Loucy (cell line): ENCODE results near the gene CYP4F2.

ENCODE experiments used
- H2AFZ ChIP-seq: fragments of 200-600 bp; sonication (generic); 2 replicates; pipeline ENCODE4 v1.6.0; 2016; ENCODE audit warnings: antibody characterized with exemption, mild to moderate bottlenecking, low read length, moderate library complexity
- H3F3A ChIP-seq: fragments of 200-600 bp; 2 replicates; pipeline ENCODE4 v1.6.0; 2016; ENCODE audit warnings: antibody characterized with exemption, low read depth, mild to moderate bottlenecking
- H3K27me3 ChIP-seq: fragments of 200-600 bp; sonication (generic); 2 replicates; pipeline ENCODE4 v1.6.1; 2014; ENCODE audit warnings: low read length, mild to moderate bottlenecking; ENCODE audit not compliant: insufficient read depth, poor library complexity, severe bottlenecking
- H3K36me3 ChIP-seq: fragments of 200-600 bp; sonication (generic); 2 replicates; pipeline ENCODE4 v1.6.1; 2016; ENCODE audit warnings: low read length; ENCODE audit not compliant: insufficient read depth
- H3K4me1 ChIP-seq: fragments of 200-600 bp; sonication (generic); 2 replicates; pipeline ENCODE4 v1.5.1; 2014; ENCODE audit warnings: low read length, mild to moderate bottlenecking; ENCODE audit not compliant: insufficient read depth, poor library complexity, severe bottlenecking
- H3K4me2 ChIP-seq: fragments of 200-600 bp; sonication (generic); 2 replicates; pipeline ENCODE4 v1.6.0; 2014; ENCODE audit warnings: antibody characterized with exemption, low read length, low read depth, mild to moderate bottlenecking; ENCODE audit not compliant: poor library complexity, severe bottlenecking
- H3K4me3 ChIP-seq: fragments of 200-600 bp; sonication (generic); 2 replicates; pipeline ENCODE4 v1.5.1; 2014; ENCODE audit warnings: low read length, mild to moderate bottlenecking, mixed read lengths; ENCODE audit not compliant: poor library complexity, severe bottlenecking
- H3K79me2 ChIP-seq: fragments of 200-600 bp; sonication (generic); 2 replicates; pipeline ENCODE4 v1.6.1; 2014; ENCODE audit warnings: low read length; ENCODE audit not compliant: insufficient read depth
- H3K9ac ChIP-seq: fragments of 200-600 bp; sonication (generic); 2 replicates; pipeline ENCODE4 v1.6.0; 2014; ENCODE audit warnings: mild to moderate bottlenecking, low read depth, low read length, moderate library complexity; ENCODE audit not compliant: poor library complexity, severe bottlenecking
- H3K9me2 ChIP-seq: fragments of 200-600 bp; sonication (generic); replicated peaks from 2 replicates; pipeline ENCODE4 v1.6.1; 2016; ENCODE audit warnings: low read depth, low read length, mixed read lengths
- H3K9me3 ChIP-seq: fragments of 200-600 bp; sonication (generic); 2 replicates; pipeline ENCODE4 v1.6.1; 2014; ENCODE audit warnings: mild to moderate bottlenecking, antibody characterized with exemption, low read length, low read depth; ENCODE audit not compliant: insufficient read depth
- H4K20me1 ChIP-seq: fragments of 200-600 bp; sonication (generic); 2 replicates; pipeline ENCODE4 v1.6.0; 2014; ENCODE audit warnings: antibody characterized with exemption, low read length, mild to moderate bottlenecking; ENCODE audit not compliant: insufficient read depth, poor library complexity, severe bottlenecking
- EZH2phosphoT487 ChIP-seq: fragments of 200-600 bp; IDR thresholded peaks from 2 replicates; pipeline ENCODE4 v1.6.1; 2018; ENCODE audit warnings: antibody characterized with exemption, mild to moderate bottlenecking, moderate library complexity, borderline replicate concordance
- TF ChIP-seq, protein P1 (sequence below): fragments of 200-600 bp; sonication (generic); conservative IDR thresholded peaks from 2 replicates; pipeline ENCODE4 v1.5.1; 2014; ENCODE audit warnings: mild to moderate bottlenecking, antibody characterized with exemption, low read length

CYP4F2 gene

DNA sequence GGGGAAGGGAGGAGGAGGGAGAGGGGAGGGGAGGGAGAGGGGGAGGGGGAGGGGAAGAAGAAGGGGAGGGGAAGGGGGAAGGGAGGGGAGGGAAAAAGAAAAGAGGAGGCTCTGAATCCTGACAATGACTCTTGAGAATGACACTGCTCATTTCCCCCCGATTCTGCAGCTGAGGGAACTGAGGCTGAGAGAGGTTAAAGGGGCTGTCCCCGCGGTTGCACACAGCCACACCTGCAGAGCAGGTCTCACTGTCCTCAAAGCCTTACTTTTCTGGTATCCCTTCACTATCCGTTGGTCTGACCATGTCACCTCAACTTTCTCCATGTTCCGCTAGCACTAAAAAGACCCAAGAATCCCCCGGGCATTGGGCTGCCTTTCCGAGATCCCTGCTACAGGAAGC lies 35.4 kb downstream of the CYP4F2 start:
- H3K27me3 ChIP-seq: no peaks in the 10 kb centered on the region
- no peaks in the 10 kb centered on the region for H3K9me3 ChIP-seq
- no peak overlapping the region for H3K4me3 ChIP-seq
- no peaks in the 10 kb centered on the region for H3F3A ChIP-seq
- no peak overlapping the region for H2AFZ ChIP-seq
- no peaks in the 10 kb centered on the region for H4K20me1 ChIP-seq
- H3K36me3 ChIP-seq: no peaks in the 10 kb centered on the region
- TF ChIP-seq EZH2phosphoT487: no peak
- TF ChIP-seq, protein P1, sequence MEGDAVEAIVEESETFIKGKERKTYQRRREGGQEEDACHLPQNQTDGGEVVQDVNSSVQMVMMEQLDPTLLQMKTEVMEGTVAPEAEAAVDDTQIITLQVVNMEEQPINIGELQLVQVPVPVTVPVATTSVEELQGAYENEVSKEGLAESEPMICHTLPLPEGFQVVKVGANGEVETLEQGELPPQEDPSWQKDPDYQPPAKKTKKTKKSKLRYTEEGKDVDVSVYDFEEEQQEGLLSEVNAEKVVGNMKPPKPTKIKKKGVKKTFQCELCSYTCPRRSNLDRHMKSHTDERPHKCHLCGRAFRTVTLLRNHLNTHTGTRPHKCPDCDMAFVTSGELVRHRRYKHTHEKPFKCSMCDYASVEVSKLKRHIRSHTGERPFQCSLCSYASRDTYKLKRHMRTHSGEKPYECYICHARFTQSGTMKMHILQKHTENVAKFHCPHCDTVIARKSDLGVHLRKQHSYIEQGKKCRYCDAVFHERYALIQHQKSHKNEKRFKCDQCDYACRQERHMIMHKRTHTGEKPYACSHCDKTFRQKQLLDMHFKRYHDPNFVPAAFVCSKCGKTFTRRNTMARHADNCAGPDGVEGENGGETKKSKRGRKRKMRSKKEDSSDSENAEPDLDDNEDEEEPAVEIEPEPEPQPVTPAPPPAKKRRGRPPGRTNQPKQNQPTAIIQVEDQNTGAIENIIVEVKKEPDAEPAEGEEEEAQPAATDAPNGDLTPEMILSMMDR: no peak
- no peak overlapping the region for H3K4me2 ChIP-seq
- no peak overlapping the region for H3K9ac ChIP-seq
- H3K9me2 ChIP-seq: no peaks in the 10 kb centered on the region
- H3K4me1 ChIP-seq: peaks cover 3% of the 10 kb centered on the region
- H3K79me2 ChIP-seq: no peaks in the 10 kb centered on the region

DNA sequence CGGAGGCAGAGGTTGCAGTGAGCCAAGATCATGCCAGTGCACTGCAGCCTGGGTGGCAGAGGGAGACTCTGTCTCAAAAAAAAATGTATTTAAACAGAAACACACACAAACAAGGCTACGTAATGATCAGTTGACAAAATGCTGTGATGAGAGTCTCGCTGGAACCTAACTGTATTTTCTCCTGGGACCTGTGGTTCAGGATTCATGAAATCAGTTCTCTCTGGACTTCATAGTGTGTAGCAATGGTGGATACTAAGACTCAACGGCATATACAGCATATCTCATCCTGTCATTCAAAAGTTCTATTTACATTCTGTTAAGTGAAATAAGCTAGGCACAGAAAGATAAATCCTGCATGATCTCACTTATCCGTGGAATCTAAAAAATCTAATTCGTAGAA lies 37.4 kb downstream of the CYP4F2 start:
- H3K4me2 ChIP-seq: no peak overlapping the region
- no peaks in the 10 kb centered on the region for H3K27me3 ChIP-seq
- H3K4me1 ChIP-seq: no peaks in the 10 kb centered on the region

DNA sequence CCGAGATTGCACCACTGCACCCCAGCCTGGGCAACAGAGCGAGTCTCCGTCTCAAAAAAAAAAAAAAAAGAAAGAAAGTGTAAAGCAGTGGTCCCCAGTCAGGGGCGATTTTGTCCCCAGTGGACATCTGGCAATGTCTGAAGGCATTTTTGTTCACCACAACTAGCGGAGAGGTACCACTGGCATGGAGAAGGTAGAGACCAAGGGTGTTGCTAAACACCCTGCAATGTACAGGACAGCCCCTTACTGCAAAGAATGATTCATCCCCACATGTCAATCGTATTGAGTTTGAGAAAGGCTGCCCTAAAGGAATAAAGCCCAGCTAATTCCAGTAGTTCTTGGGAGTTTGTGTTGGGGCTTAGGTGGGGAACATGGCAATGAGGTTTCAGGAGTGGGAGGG lies 38.7 kb downstream of the CYP4F2 start:
- no peaks in the 10 kb centered on the region for H3K9me3 ChIP-seq
- H2AFZ ChIP-seq: no peak overlapping the region
- no peaks in the 10 kb centered on the region for H4K20me1 ChIP-seq
- H3K9ac ChIP-seq: no peak overlapping the region
- no peaks in the 10 kb centered on the region for H3K79me2 ChIP-seq
- no peaks in the 10 kb centered on the region for H3F3A ChIP-seq
- no peaks in the 10 kb centered on the region for H3K36me3 ChIP-seq
- no peaks in the 10 kb centered on the region for H3K27me3 ChIP-seq
- H3K4me2 ChIP-seq: no peak overlapping the region
- no peak for TF ChIP-seq EZH2phosphoT487
- TF ChIP-seq, protein P1: no peak
- no peaks in the 10 kb centered on the region for H3K4me1 ChIP-seq
- no peaks in the 10 kb centered on the region for H3K9me2 ChIP-seq
- no peak overlapping the region for H3K4me3 ChIP-seq

More for the DNA sequence above, 37.4 kb downstream of the CYP4F2 start:
- H3K4me3 ChIP-seq: no peak overlapping the region
- H2AFZ ChIP-seq: no peak overlapping the region
- H4K20me1 ChIP-seq: no peaks in the 10 kb centered on the region
- H3K36me3 ChIP-seq: no peaks in the 10 kb centered on the region
- H3K9me3 ChIP-seq: no peaks in the 10 kb centered on the region
- H3F3A ChIP-seq: no peaks in the 10 kb centered on the region
- TF ChIP-seq, protein P1: no peak
- H3K79me2 ChIP-seq: no peaks in the 10 kb centered on the region
- no peak overlapping the region for H3K9ac ChIP-seq
- H3K9me2 ChIP-seq: no peaks in the 10 kb centered on the region
